OCI-LY3 (cell line): ENCODE results near the gene CAMTA2.

Experiments
- H2AFZ ChIP-seq: fragments of 200-600, 300-600 bp; shearing (Covaris generic); 2 replicates; pipeline ENCODE4 v1.6.0; 2014; ENCODE audit warnings: antibody characterized with exemption, low read depth, low read length
- H3K27ac ChIP-seq: fragments of 200-600, 300-600 bp; sonication (generic); 2 replicates; pipeline ENCODE4 v1.5.1; 2014; ENCODE audit warnings: mild to moderate bottlenecking, low read length, moderate library complexity, mixed read lengths
- H3K27me3 ChIP-seq: fragments of 200-600, 300-600 bp; sonication (generic); 2 replicates; pipeline ENCODE4 v1.6.1; 2014; ENCODE audit warnings: low read depth, low read length, mixed read lengths
- H3K36me3 ChIP-seq: fragments of 200-600, 300-600 bp; sonication (generic); replicated peaks from 2 replicates; pipeline ENCODE3; 2014; ENCODE audit warnings: low read depth, low read length, mixed read lengths
- H3K4me1 ChIP-seq: fragments of 300-600, 200-600 bp; sonication (generic); 2 replicates; pipeline ENCODE4 v1.6.1; 2014; ENCODE audit warnings: low read length, mixed read lengths
- H3K4me2 ChIP-seq: fragments of 200-600, 300-600 bp; sonication (generic); 2 replicates; pipeline ENCODE4 v1.6.1; 2014; ENCODE audit warnings: low read length, mixed read lengths
- H3K4me3 ChIP-seq: fragments of 300-600, 200-600 bp; sonication (generic); 2 replicates; pipeline ENCODE4 v1.5.1; 2014; ENCODE audit warnings: antibody characterized with exemption, mild to moderate bottlenecking, low read length, moderate library complexity
- H3K79me2 ChIP-seq: fragments of 300-600, 200-600 bp; shearing (Covaris generic); 2 replicates; pipeline ENCODE4 v1.6.1; 2014; ENCODE audit warnings: mild to moderate bottlenecking, low read length, mixed read lengths
- H3K9ac ChIP-seq: fragments of 300-600, 200-600 bp; shearing (Covaris generic); 2 replicates; pipeline ENCODE4 v1.6.0; 2014; ENCODE audit warnings: mild to moderate bottlenecking, low read length, moderate library complexity
- H3K9me3 ChIP-seq: fragments of 200-600, 300-600 bp; shearing (Covaris generic); 2 replicates; pipeline ENCODE4 v1.6.1; 2014; ENCODE audit warnings: low read length, mixed read lengths; ENCODE audit not compliant: insufficient read depth
- H4K20me1 ChIP-seq: fragments of 200-600, 300-600 bp; sonication (generic); 2 replicates; pipeline ENCODE4 v1.6.1; 2016; ENCODE audit warnings: low read length, mixed read lengths; ENCODE audit not compliant: insufficient read depth
- CTCF ChIP-seq: fragments of 200-600, 300-600 bp; sonication (generic); IDR thresholded peaks from 2 replicates; pipeline ENCODE4 v1.5.1; 2014; ENCODE audit warnings: antibody characterized with exemption, low read length, low read depth
- EZH2phosphoT487 ChIP-seq: fragments of 200-600 bp; shearing (Covaris generic); IDR thresholded peaks from 2 replicates; pipeline ENCODE4 v1.6.1; 2018; ENCODE audit warnings: antibody characterized with exemption, mixed run types, low read depth

CAMTA2 gene

GRCh38 chr17:5011928-5012327 lies 24.5 kb upstream of the CAMTA2 start:
- Histone ChIP-seq H4K20me1 (no peaks in the 10 kb centered on the region), H3K4me1 (no peaks in the 10 kb centered on the region), H3K79me2 (no peaks in the 10 kb centered on the region), H3K4me3 (no peak overlapping the region), H3K27ac (no peak overlapping the region), H3K4me2 (no peak overlapping the region), H3K36me3 (peaks cover 22% of the 10 kb centered on the region), H2AFZ (no peak overlapping the region), H3K27me3 (no peaks in the 10 kb centered on the region), H3K9ac (no peak overlapping the region), H3K9me3 (no peaks in the 10 kb centered on the region)
- TF ChIP-seq EZH2phosphoT487 (no peak), CTCF (no peak)

- TF ChIP-seq CTCF (no peak), EZH2phosphoT487 (no peak)
- H3K27ac ChIP-seq = no peak overlapping the region
- H3K9me3 ChIP-seq = no peaks in the 10 kb centered on the region
- no peaks in the 10 kb centered on the region for H3K27me3 ChIP-seq
- no peak overlapping the region for H3K4me3 ChIP-seq
- no peak overlapping the region for H2AFZ ChIP-seq
- peaks cover 8% of the 10 kb centered on the region for H3K4me1 ChIP-seq
- peaks cover 19% of the 10 kb centered on the region for H3K79me2 ChIP-seq
- no peak overlapping the region for H3K9ac ChIP-seq
- H3K36me3 ChIP-seq = peaks cover 47% of the 10 kb centered on the region
- H4K20me1 ChIP-seq = no peaks in the 10 kb centered on the region
- no peak overlapping the region for H3K4me2 ChIP-seq
Observed at GRCh38 chr17:5003214-5003867, 15.9 kb upstream of the CAMTA2 start.

GRCh38 chr17:5002121-5002788 lies 14.8 kb upstream of the CAMTA2 start:
- H3K36me3 ChIP-seq = peaks cover 36% of the 10 kb centered on the region
- H3K4me2 ChIP-seq = no peak overlapping the region
- no peaks in the 10 kb centered on the region for H4K20me1 ChIP-seq

More at GRCh38 chr17:5002121-5002788, 14.8 kb upstream of the CAMTA2 start:
- peaks cover 24% of the 10 kb centered on the region for H3K79me2 ChIP-seq
- no peak overlapping the region for H3K27ac ChIP-seq
- H3K9me3 ChIP-seq = no peaks in the 10 kb centered on the region
- no peak overlapping the region for H2AFZ ChIP-seq
- H3K4me3 ChIP-seq = no peak overlapping the region
- H3K9ac ChIP-seq = no peak overlapping the region
- H3K27me3 ChIP-seq = no peaks in the 10 kb centered on the region
- H3K4me1 ChIP-seq = peaks cover 8% of the 10 kb centered on the region
- TF ChIP-seq EZH2phosphoT487 = no peak
- no peak for TF ChIP-seq CTCF
